Kidney epithelial cell (primary cell): ENCODE results near the gene SLC12A7. TPM values are rescaled to one million over a fixed set of nuclear protein-coding genes. Genes with fewer than 3 reads are reported as not detected.

Experiments used
- DNase-seq: peaks from one replicate; pipeline ENCODE4 v3.0.0-alpha.2; 2010; ENCODE audit warnings: low read depth
- H3K27me3 ChIP-seq: 2 replicates; pipeline ENCODE4 v1.6.0; 2011; ENCODE audit warnings: low read length; ENCODE audit not compliant: control insufficient read depth, insufficient read depth
- H3K36me3 ChIP-seq: 2 replicates; pipeline ENCODE4 v1.5.1; 2011; ENCODE audit warnings: low read length; ENCODE audit not compliant: control insufficient read depth, insufficient read depth
- H3K4me3 ChIP-seq: 2 replicates; pipeline ENCODE4 v1.5.1; 2011; ENCODE audit warnings: low read depth, mild to moderate bottlenecking, control low read depth, low read length
- CTCF ChIP-seq: IDR thresholded peaks from 2 replicates; pipeline ENCODE4 v1.5.1; 2011; ENCODE audit warnings: mild to moderate bottlenecking, moderate library complexity, low read length, control low read depth, inconsistent platforms; ENCODE audit not compliant: insufficient read depth, poor library complexity, severe bottlenecking
- total RNA-seq: library from RNA; depleted of rRNA; stranded (reverse); fragments of >200 nt; gene quantifications from 2 replicates; pipeline ENCODE4 v1.2.3, GENCODE V29; 2015

Gene SLC12A7
- total RNA-seq, 1 donor from 2014 or later = 50.3 TPM

GRCh38 chr5:1124205-1125029 lies 12.6 kb upstream of the SLC12A7 start:
- Histone ChIP-seq H3K36me3 (no peaks in the 10 kb centered on the region), H3K4me3 (no peak overlapping the region), H3K27me3 (peaks cover 12% of the 10 kb centered on the region)
- TF ChIP-seq CTCF = no peak
- DNase-seq = no peak

GRCh38 chr5:1123418-1124147 lies 11.7 kb upstream of the SLC12A7 start:
- Histone ChIP-seq H3K4me3 (no peak overlapping the region), H3K36me3 (no peaks in the 10 kb centered on the region), H3K27me3 (peaks cover 6% of the 10 kb centered on the region)
- no peak for DNase-seq
- TF ChIP-seq CTCF = no peak

GRCh38 chr5:1122511-1123294 lies 10.8 kb upstream of the SLC12A7 start:
- peaks cover 4% of the 10 kb centered on the region for H3K27me3 ChIP-seq
- no peak for TF ChIP-seq CTCF
- no peak for DNase-seq
- no peak overlapping the region for H3K4me3 ChIP-seq
- H3K36me3 ChIP-seq = no peaks in the 10 kb centered on the region

- peaks cover 4% of the 10 kb centered on the region for H3K27me3 ChIP-seq
- DNase-seq = no peak
- H3K4me3 ChIP-seq = no peak overlapping the region
- no peaks in the 10 kb centered on the region for H3K36me3 ChIP-seq
- TF ChIP-seq CTCF = no peak
Observed at GRCh38 chr5:1121891-1122290, 10.0 kb upstream of the SLC12A7 start.

GRCh38 chr5:1121044-1121443 lies 9.2 kb upstream of the SLC12A7 start:
- Histone ChIP-seq H3K4me3 (no peak overlapping the region), H3K27me3 (peaks cover 4% of the 10 kb centered on the region), H3K36me3 (no peaks in the 10 kb centered on the region)
- no peak for TF ChIP-seq CTCF
- DNase-seq = no peak
